RWPE2 (cell line): Measurements from ENCODE around the gene ATRAID.

Experiments used
- ATAC-seq: fragments of 200-7000 bp; cut with Tn5 transposase; 3 replicates; pipeline ENCODE4 v1.9.1; 2021; ENCODE audit warnings: low read depth
- DNase-seq: peaks from one replicate; pipeline ENCODE4 v3.0.0-alpha.2; 2020; ENCODE audit warnings: low spot score
- H3K27ac ChIP-seq: fragments of 450-650 bp; 2 replicates; pipeline ENCODE4 v1.5.1; 2017; ENCODE audit warnings: mild to moderate bottlenecking; ENCODE audit not compliant: poor library complexity, severe bottlenecking
- H3K27me3 ChIP-seq: fragments of 250-450 bp; sonication (Bioruptor Pico); 2 replicates; pipeline ENCODE4 v1.5.1; 2021; ENCODE audit warnings: mild to moderate bottlenecking, moderate library complexity; ENCODE audit not compliant: insufficient read depth, poor library complexity, severe bottlenecking
- H3K36me3 ChIP-seq: fragments of 250-450 bp; sonication (Bioruptor Pico); 2 replicates; pipeline ENCODE4 v1.5.1; 2020; ENCODE audit warnings: low read depth, mild to moderate bottlenecking, moderate library complexity
- H3K4me1 ChIP-seq: fragments of 250-450 bp; sonication (Bioruptor Pico); 2 replicates; pipeline ENCODE4 v1.5.1; 2021; ENCODE audit warnings: mild to moderate bottlenecking, moderate library complexity; ENCODE audit not compliant: insufficient read depth, poor library complexity, severe bottlenecking
- H3K4me3 ChIP-seq: fragments of 250-450 bp; sonication (Bioruptor Pico); 2 replicates; pipeline ENCODE4 v1.5.1; 2021; ENCODE audit warnings: mild to moderate bottlenecking, moderate library complexity; ENCODE audit not compliant: severe bottlenecking
- H3K9me3 ChIP-seq: fragments of 250-450 bp; sonication (Bioruptor Pico); 2 replicates; pipeline ENCODE4 v1.5.1; 2021; ENCODE audit warnings: mild to moderate bottlenecking, moderate library complexity; ENCODE audit not compliant: severe bottlenecking
- CTCF ChIP-seq: fragments of 450-650 bp; IDR thresholded peaks from one replicate; pipeline ENCODE4 v1.5.1; 2017; ENCODE audit warnings: mild to moderate bottlenecking, moderate library complexity; ENCODE audit not compliant: poor library complexity, severe bottlenecking

The ATRAID gene

GRCh38 chr2:27211943-27212625 is at the start of gene ATRAID, which contains the start of gene SLC5A6:
Gene ATRAID, plus strand, starts transcription at chr2:27212041. Its CDS starts 328 bp downstream, at chr2:27212369.
Gene SLC5A6, minus strand, starts transcription at chr2:27212268. Its CDS starts 4,618 bp downstream, at chr2:27207650.
- no peaks in the 10 kb centered on the region for H3K9me3 ChIP-seq
- no peak for TF ChIP-seq CTCF
- peak within 1 kb of the TSS; percentile 79 for H3K4me3 ChIP-seq
- H3K4me1 ChIP-seq, result no peaks in the 10 kb centered on the region
- peaks cover 54% of the 10 kb centered on the region for H3K36me3 ChIP-seq
- H3K27me3 ChIP-seq, result no peaks in the 10 kb centered on the region
- peak; percentile 85 for ATAC-seq
- H3K27ac ChIP-seq, result peak within 1 kb of the TSS; percentile 58
- DNase-seq, result peak; percentile 85

- H3K9me3 ChIP-seq, result no peaks in the 10 kb centered on the region
- ATAC-seq (no peak), DNase-seq (no peak)
- no peaks in the 10 kb centered on the region for H3K4me1 ChIP-seq
- H3K27ac ChIP-seq, result no peak overlapping the region
- TF ChIP-seq CTCF, result no peak
- H3K36me3 ChIP-seq, result no peaks in the 10 kb centered on the region
- H3K27me3 ChIP-seq, result no peaks in the 10 kb centered on the region
- no peak overlapping the region for H3K4me3 ChIP-seq
Observed at GRCh38 chr2:27162151-27163121, 49.4 kb upstream of the ATRAID start.

DNA sequence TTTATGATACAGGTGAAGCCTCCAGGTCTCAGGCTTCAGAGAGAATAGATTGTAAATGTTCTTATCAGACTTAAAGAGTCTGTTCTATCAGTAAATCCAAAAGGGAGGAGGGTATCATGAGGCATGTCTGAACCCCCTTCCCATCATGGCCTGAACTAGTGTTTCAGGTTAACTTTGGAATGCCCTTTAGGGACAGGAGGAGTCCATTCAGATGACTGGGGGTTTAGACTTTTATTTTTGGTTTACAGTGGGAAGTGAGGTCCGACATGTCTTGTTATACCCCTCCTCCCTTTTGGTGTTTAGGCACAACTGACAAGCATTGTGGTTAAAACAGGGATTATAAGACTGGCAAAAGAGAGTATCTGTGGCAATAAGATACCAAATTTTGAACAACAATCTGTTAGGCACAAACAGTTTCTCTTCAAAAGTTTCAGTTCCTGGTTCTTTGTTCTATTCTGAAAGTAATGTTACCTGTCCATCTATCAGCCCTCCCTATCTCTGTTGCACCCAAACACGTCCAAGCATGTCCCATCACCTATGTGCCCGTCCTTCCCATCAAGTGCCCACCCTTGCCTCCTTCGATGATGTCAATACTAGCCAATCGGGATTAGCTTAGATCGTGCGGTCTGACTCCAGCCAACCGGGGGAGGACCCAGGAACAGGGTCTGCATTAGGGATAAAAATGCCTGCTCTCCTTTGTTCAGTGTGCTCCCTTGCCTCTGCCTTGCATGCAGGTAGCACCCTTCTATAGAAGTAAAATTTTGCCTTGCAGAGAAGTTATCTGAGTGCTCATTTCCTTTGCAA is 46.7 kb upstream of the ATRAID start:
- Histone ChIP-seq H3K9me3 (no peaks in the 10 kb centered on the region), H3K27me3 (no peaks in the 10 kb centered on the region), H3K4me1 (no peaks in the 10 kb centered on the region), H3K27ac (no peak overlapping the region), H3K36me3 (no peaks in the 10 kb centered on the region), H3K4me3 (no peak overlapping the region)
- ATAC-seq (no peak), DNase-seq (no peak)
- TF ChIP-seq CTCF, result no peak

DNA sequence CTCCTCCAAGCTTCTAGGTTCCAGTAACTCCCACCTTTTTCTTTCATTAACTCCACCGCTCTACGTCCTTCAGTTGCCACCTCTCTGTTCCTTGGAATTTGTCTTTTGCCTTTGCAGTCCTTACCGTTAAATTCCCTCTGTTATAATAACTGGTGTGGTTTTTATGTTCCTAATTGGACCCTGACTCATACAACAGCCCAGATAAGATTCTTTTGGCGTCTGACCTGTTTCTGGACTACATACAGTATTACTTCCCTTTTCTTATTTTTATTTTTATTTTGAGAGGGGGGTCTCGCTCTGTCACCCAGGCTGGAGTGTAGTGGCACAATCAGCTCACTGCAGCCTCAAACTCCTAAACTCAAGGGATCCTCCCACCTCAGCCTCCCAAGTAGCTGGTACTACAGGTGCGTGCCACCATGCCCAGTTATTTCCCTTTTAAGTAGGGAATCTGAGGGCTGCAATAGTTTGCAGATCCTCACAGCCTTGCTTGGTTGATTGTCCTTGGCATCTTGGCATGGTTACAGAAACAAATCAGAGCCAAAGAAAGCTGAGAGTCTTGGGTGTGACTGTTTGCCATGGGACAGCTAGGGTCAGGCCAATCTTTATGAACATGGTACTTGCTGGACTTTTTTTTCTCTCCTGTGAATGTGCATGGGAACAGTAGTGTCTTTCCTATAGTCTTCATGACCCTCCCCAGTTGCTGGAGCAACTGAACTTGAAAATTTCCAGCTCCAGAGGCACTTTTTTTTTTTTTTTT is 41.1 kb upstream of the ATRAID start:
- DNase-seq (no peak), ATAC-seq (no peak)
- H3K27me3 ChIP-seq, result peaks cover 30% of the 10 kb centered on the region
- H3K4me3 ChIP-seq, result no peak overlapping the region
- no peaks in the 10 kb centered on the region for H3K36me3 ChIP-seq
- TF ChIP-seq CTCF, result no peak
- H3K27ac ChIP-seq, result no peak overlapping the region
- H3K4me1 ChIP-seq, result no peaks in the 10 kb centered on the region
- no peaks in the 10 kb centered on the region for H3K9me3 ChIP-seq
